AG04450 (cell line): ENCODE results near the gene PLEKHA8. TPM values are rescaled to one million over a fixed set of nuclear protein-coding genes. Genes with fewer than 3 reads are reported as not detected.

Source experiments
- CTCF ChIA-PET: fragments of 300-600, 350-600 bp; formaldehyde crosslinking; extraction: SDS; loops from one replicate; lab custom pipeline; 2022; ENCODE audit warnings: antibody characterized with exemption, inconsistent platforms; lab: Charles Lee
- POLR2A ChIA-PET: fragments of 350-600 bp; formaldehyde crosslinking; extraction: SDS; loops from one replicate; lab custom pipeline; 2021; ENCODE audit warnings: antibody characterized with exemption, inconsistent platforms; lab: Yijun Ruan, JAX
- DNase-seq: peaks from one replicate; pipeline ENCODE4 v3.0.0-alpha.2; 2011; ENCODE audit warnings: low read depth, low spot score
- H3K27ac ChIP-seq: one replicate; pipeline ENCODE4 v1.5.1; 2012; ENCODE audit warnings: low read depth, low read length, control low read depth
- H3K27me3 ChIP-seq: one replicate; pipeline ENCODE4 v1.6.0; 2012; ENCODE audit warnings: low read length; ENCODE audit not compliant: control insufficient read depth, insufficient read depth
- H3K4me3 ChIP-seq: 2 replicates; pipeline ENCODE4 v1.5.1; 2011; ENCODE audit warnings: mild to moderate bottlenecking, low read depth, low read length, control low read depth
- H3K9me3 ChIP-seq: 2 replicates; pipeline ENCODE4 v1.5.1; 2012; ENCODE audit warnings: low read length; ENCODE audit not compliant: control insufficient read depth, insufficient read depth
- polyA plus RNA-seq: library from polyadenylated mRNA; depleted of rRNA; stranded (reverse); fragments of >200 nt; gene quantifications from 2 replicates; pipeline ENCODE4 v1.2.3, GENCODE V29; 2011
- TF ChIP-seq, protein P1 (sequence below): IDR thresholded peaks from 2 replicates; pipeline ENCODE4 v1.5.1; 2011; ENCODE audit warnings: low read depth, low read length, control low read depth, inconsistent platforms

PLEKHA8 gene
- polyA plus RNA-seq, 1 experiment, result 12.6 TPM

DNA sequence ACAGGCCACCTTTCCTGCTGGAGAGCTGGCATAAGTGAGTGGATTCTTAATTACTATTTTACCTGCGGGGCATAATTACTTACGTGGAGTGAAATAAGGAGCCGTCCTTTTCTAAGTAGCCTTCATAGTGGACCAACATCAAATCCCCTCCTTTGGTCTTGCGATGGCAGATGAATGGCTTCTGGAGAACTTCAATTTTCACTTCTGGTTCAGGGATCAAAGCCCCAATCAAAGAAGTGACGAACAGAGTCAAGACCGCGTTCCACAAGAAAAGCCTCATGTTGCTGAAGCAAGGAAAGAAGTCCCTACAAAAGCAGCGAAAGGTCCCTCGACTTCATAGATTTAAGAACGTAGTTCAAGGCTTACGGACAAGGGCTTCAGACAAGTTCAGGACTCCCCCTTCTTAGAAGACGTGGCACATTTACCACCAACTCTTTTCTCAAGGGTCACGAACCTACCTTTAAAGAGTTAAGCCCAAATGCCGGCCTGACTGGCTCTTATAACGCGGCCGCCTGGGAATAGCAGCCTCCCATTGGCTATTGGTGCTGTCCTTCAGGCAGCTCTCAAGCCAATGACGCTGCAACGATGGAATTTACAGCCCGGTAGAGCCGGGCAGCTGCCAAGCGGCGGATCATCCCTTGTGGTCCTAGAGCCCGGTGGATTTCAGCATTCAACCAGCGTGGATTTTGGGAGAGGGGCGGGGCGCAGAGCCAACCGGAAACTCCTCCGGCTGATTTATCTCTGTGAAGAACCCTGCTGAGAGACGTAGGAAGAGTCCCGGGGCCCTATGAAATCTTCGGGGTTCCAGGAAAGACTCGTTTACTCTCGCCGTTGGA lies 1.8 kb upstream of the PLEKHA8 start, which contains the start of gene FKBP14:
FKBP14 (minus strand) TSS at position 474 of the 836 bp plus-strand sequence; CDS start at position 280, 194 bp downstream.
- peak; percentile 99 for DNase-seq
- CTCF ChIA-PET, result interaction anchor here (1.7 kb wide), 1 partner anchor 36 kb away, joined by 4 read pairs; no protein-coding TSS in a partner anchor
- H3K27me3 ChIP-seq, result no peaks in the 10 kb centered on the region
- TF ChIP-seq, protein P1, sequence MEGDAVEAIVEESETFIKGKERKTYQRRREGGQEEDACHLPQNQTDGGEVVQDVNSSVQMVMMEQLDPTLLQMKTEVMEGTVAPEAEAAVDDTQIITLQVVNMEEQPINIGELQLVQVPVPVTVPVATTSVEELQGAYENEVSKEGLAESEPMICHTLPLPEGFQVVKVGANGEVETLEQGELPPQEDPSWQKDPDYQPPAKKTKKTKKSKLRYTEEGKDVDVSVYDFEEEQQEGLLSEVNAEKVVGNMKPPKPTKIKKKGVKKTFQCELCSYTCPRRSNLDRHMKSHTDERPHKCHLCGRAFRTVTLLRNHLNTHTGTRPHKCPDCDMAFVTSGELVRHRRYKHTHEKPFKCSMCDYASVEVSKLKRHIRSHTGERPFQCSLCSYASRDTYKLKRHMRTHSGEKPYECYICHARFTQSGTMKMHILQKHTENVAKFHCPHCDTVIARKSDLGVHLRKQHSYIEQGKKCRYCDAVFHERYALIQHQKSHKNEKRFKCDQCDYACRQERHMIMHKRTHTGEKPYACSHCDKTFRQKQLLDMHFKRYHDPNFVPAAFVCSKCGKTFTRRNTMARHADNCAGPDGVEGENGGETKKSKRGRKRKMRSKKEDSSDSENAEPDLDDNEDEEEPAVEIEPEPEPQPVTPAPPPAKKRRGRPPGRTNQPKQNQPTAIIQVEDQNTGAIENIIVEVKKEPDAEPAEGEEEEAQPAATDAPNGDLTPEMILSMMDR, result no peak
- peak within 1 kb of the TSS; percentile 83 for H3K27ac ChIP-seq
- POLR2A ChIA-PET, result interaction anchor here (0.7 to 1.0 kb wide), 2 partner anchors 12 to 91 kb away, joined by 3 read pairs; no protein-coding TSS in a partner anchor
- H3K9me3 ChIP-seq, result no peaks in the 10 kb centered on the region
- H3K4me3 ChIP-seq, result peak within 1 kb of the TSS; percentile 78

DNA sequence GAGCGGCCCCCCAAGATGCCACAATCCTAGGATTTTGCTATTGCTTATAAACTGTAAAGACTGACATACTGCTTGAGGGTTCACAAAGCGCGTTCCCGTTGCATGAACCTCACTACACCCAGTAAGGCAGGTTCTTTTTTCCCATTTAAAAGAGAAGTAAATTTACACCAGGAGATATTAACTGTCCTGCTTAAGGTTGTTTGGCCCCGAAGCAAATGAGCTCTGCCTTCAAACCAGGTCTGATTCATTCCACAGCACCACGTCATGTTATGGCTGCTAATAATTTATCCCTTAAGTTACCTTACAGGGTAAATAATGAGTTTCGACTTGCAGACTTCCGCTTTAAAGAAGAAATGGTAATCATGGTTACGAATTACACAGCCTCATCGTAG lies 1.2 kb upstream of the PLEKHA8 start:
- no peak for DNase-seq
- POLR2A ChIA-PET, result interaction anchor here (0.7 to 1.0 kb wide), 2 partner anchors 11 to 92 kb away, joined by 3 read pairs; no protein-coding TSS in a partner anchor

DNA sequence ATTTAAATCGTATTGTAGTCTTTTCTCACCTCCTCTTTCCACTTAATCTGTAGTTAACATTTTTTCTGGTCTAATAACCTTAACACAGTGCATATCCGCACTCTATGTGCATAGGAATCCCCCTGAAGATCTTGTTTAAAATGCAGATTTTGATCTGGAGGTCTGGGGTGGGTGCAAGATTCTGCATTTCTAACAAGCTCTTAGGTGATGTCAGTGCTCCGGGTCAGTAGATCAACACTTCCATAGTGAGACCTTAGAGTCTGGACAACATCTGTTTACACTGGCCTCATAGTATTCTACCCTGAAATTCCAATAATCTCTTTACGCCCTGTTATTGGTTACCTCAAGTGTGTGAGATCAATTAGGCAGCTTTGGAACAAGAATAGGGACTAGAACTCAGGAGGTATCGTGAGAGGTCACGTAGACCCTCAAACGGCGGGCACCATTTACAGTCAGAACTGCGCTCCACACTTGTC lies 434 bp upstream of the PLEKHA8 start:
- TF ChIP-seq, protein P1, result no peak
- POLR2A ChIA-PET, result interaction anchor here (1.0 kb wide), 1 partner anchor 11 kb away, joined by 3 read pairs; no protein-coding TSS in a partner anchor

More for the DNA sequence above, 1.2 kb upstream of the PLEKHA8 start:
- Histone ChIP-seq H3K27me3 (no peaks in the 10 kb centered on the region), H3K4me3 (peak overlapping the region; percentile 78), H3K27ac (peak overlapping the region; percentile 34), H3K9me3 (no peaks in the 10 kb centered on the region)
- CTCF ChIA-PET, result interaction anchor here (0.7 to 1.7 kb wide), 3 partner anchors 35 to 106 kb away, joined by 3 to 5 read pairs (median 4); no protein-coding TSS in a partner anchor
- TF ChIP-seq, protein P1, result no peak

DNA sequence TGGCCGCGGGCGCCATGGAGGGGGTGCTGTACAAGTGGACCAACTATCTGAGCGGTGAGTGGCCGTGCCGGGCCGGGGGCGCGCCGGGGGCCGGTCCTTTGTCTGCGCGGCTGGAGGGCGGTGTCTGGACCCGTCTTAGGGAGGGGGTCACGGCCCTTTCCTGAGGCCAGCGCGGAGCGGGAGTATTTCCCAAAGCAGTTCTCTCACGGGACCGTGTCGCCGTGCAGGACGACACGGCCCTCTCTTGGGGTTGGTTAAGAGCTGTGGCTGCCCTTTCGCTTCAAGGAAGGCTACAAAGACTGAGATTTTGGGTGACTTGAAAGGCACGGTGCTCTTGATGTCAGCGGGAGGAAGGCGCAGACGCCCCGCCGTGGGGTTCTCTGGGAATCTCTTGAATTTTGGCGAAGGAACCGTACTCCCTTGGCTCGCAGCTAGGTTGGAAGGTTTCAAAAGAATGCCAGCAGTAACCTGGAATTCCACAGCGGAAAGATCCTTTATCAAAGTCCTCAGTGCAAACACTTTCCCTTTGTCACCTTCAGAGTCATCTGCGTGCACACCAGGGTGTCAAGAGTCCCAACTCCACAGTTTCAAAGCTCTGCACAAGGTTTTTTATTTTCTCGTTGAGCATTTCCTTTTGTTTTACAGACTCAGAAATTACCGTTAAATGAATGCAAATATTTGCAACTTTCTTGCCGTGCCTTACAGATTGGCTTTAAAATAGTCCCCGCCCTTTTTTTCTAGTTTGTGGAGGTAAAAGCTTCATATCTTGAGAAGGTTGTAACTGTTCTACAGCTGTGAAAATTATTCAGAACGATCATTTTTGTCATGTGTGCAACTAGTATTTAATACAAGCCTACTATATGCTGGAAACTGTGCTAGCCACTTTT lies 780 bp downstream of the PLEKHA8 start:
- TF ChIP-seq, protein P1, result no peak
- no peak for DNase-seq
- ChIA-PET CTCF (interaction anchor here (0.7 to 3.3 kb wide), 3 partner anchors 33 to 108 kb away, joined by 3 to 15 read pairs (median 4); no protein-coding TSS in a partner anchor), POLR2A (no interaction called here)
- Histone ChIP-seq H3K4me3 (peak overlapping the region; percentile 78), H3K27me3 (no peaks in the 10 kb centered on the region), H3K27ac (no peak overlapping the region), H3K9me3 (no peaks in the 10 kb centered on the region)

More for the DNA sequence above, 434 bp upstream of the PLEKHA8 start:
- Histone ChIP-seq H3K9me3 (no peaks in the 10 kb centered on the region), H3K4me3 (peak overlapping the region; percentile 78), H3K27me3 (no peaks in the 10 kb centered on the region), H3K27ac (no peak overlapping the region)
- CTCF ChIA-PET, result interaction anchor here (0.7 to 1.7 kb wide), 3 partner anchors 34 to 107 kb away, joined by 3 to 5 read pairs (median 4); no protein-coding TSS in a partner anchor
- no peak for DNase-seq
